ENCODE measurements around the gene STX11. TPM values are rescaled to one million over a fixed set of nuclear protein-coding genes. Genes with fewer than 3 reads are reported as not detected.

The STX11 gene
- total RNA-seq, 1 experiment from 2014 or later, result 0.17 TPM

DNA sequence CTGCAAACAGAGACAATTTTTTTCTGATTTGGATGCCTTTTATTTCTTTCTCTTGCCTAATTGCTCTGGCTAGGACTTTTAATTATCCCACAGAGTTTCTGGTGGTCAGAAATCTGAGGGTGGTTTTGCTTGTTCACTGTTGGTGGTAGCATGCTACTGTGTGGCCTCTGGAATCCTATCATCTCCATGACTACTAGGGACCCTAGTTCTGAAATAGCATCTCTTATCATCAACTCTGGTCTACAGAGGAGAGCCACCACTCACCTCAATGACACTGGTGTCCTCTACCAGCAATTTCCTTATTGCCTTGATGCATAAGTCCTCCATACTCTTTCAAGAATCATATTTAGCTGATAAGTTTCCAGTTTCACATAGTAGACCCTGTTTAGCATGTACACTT, 27.5 kb upstream of the STX11 start:
- H3K27me3 Mint-ChIP-seq (ENCODE audit: low read depth), result no peaks in the 10 kb centered on the region
- H3K4me3 Mint-ChIP-seq, result no peak overlapping the region
- H3K36me3 Mint-ChIP-seq, result no peaks in the 10 kb centered on the region
- ChIA-PET CTCF (no interaction called here), POLR2A (no interaction called here)
- no peak for ATAC-seq
- no peaks in the 10 kb centered on the region for H3K4me1 Mint-ChIP-seq
- no peak for TF ChIP-seq USF1 (CRISPR knock-in tag; IDR thresholded peaks at IDR 0.05)
- TF ChIP-seq, protein P1, sequence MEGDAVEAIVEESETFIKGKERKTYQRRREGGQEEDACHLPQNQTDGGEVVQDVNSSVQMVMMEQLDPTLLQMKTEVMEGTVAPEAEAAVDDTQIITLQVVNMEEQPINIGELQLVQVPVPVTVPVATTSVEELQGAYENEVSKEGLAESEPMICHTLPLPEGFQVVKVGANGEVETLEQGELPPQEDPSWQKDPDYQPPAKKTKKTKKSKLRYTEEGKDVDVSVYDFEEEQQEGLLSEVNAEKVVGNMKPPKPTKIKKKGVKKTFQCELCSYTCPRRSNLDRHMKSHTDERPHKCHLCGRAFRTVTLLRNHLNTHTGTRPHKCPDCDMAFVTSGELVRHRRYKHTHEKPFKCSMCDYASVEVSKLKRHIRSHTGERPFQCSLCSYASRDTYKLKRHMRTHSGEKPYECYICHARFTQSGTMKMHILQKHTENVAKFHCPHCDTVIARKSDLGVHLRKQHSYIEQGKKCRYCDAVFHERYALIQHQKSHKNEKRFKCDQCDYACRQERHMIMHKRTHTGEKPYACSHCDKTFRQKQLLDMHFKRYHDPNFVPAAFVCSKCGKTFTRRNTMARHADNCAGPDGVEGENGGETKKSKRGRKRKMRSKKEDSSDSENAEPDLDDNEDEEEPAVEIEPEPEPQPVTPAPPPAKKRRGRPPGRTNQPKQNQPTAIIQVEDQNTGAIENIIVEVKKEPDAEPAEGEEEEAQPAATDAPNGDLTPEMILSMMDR (IDR thresholded peaks at IDR 0.05), result no peak
- TF ChIP-seq ZNF263 (CRISPR knock-in tag; IDR thresholded peaks at IDR 0.05; ENCODE audit: low read depth), result no peak
- TF ChIP-seq PRRX2 (CRISPR knock-in tag; IDR thresholded peaks at IDR 0.05), result no peak
- TF ChIP-seq KAT7 (CRISPR knock-in tag; IDR thresholded peaks at IDR 0.05; ENCODE audit: borderline replicate concordance), result no peak
- TF ChIP-seq FOXK1 (CRISPR knock-in tag; IDR thresholded peaks at IDR 0.05), result no peak
- TF ChIP-seq ZNF281 (CRISPR knock-in tag; IDR thresholded peaks at IDR 0.05), result no peak
- TF ChIP-seq ATF3 (CRISPR knock-in tag; conservative IDR thresholded peaks at IDR 0.05), result no peak
- no peak for TF ChIP-seq MLX (CRISPR knock-in tag; IDR thresholded peaks at IDR 0.05)
- TF ChIP-seq CBFB (CRISPR knock-in tag; IDR thresholded peaks at IDR 0.05; ENCODE audit: low read depth), result no peak
- no peak for TF ChIP-seq AR (CRISPR knock-in tag; IDR thresholded peaks at IDR 0.05)
- H3K9me3 Mint-ChIP-seq, result no peaks in the 10 kb centered on the region
- no peak for DNase-seq (ENCODE audit: low spot score)
- no peak overlapping the region for H3K27ac Mint-ChIP-seq

DNA sequence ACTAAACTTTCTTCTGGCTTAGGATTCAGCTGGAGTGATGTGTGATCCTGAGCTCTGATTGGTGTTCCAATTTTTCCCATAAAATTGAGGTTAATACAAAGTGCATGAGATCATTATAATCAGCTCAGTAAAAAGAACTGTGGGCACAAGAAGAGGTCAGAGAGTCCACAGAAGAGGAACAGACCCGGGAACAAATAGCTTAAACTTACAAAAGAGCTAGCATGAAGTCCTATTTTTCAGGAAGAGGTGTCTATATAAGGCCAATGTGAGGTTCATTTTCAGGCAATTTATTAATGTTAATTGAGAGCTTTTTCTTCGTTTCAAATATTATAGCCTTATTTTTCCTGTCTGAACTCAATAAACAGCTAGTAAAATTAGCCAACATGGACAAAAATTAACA, 26.9 kb upstream of the STX11 start:
- no peak for ATAC-seq
- no peaks in the 10 kb centered on the region for H3K36me3 Mint-ChIP-seq
- POLR2A ChIA-PET, result no interaction called here
- H3K9me3 Mint-ChIP-seq, result no peaks in the 10 kb centered on the region
- no peaks in the 10 kb centered on the region for H3K4me1 Mint-ChIP-seq
- H3K4me3 Mint-ChIP-seq, result no peak overlapping the region
- TF ChIP-seq TCF7 (CRISPR knock-in tag; IDR thresholded peaks at IDR 0.05; ENCODE audit: low read depth) (no peak), NFE2L1 (CRISPR knock-in tag; IDR thresholded peaks at IDR 0.05) (no peak), ZNF232 (CRISPR knock-in tag; IDR thresholded peaks at IDR 0.05) (no peak), ZBTB21 (CRISPR knock-in tag; IDR thresholded peaks at IDR 0.05; ENCODE audit: borderline replicate concordance) (no peak), FOXK1 (CRISPR knock-in tag; IDR thresholded peaks at IDR 0.05) (no peak), ZNF317 (CRISPR knock-in tag; IDR thresholded peaks at IDR 0.05; ENCODE audit: borderline replicate concordance, low read depth) (no peak), ATF1 (CRISPR knock-in tag; IDR thresholded peaks at IDR 0.05) (no peak), ESRRA (CRISPR knock-in tag; IDR thresholded peaks at IDR 0.05; ENCODE audit: borderline replicate concordance) (no peak), KAT7 (CRISPR knock-in tag; IDR thresholded peaks at IDR 0.05; ENCODE audit: borderline replicate concordance) (no peak), ZNF281 (CRISPR knock-in tag; IDR thresholded peaks at IDR 0.05) (no peak), NR3C1 (CRISPR knock-in tag; conservative IDR thresholded peaks at IDR 0.05; ENCODE audit: low read depth) (no peak), ZNF263 (CRISPR knock-in tag; IDR thresholded peaks at IDR 0.05; ENCODE audit: low read depth) (no peak)
- H3K27ac Mint-ChIP-seq, result no peak overlapping the region
- no peaks in the 10 kb centered on the region for H3K27me3 Mint-ChIP-seq (ENCODE audit: low read depth)
- DNase-seq (ENCODE audit: low spot score), result no peak
- CTCF ChIA-PET, result interaction anchor here (1.2 kb wide), 1 partner anchor 183 kb away, joined by 3 read pairs; no protein-coding TSS in a partner anchor
